Measurements from ENCODE around the gene PPFIBP2.

PPFIBP2 gene

DNA sequence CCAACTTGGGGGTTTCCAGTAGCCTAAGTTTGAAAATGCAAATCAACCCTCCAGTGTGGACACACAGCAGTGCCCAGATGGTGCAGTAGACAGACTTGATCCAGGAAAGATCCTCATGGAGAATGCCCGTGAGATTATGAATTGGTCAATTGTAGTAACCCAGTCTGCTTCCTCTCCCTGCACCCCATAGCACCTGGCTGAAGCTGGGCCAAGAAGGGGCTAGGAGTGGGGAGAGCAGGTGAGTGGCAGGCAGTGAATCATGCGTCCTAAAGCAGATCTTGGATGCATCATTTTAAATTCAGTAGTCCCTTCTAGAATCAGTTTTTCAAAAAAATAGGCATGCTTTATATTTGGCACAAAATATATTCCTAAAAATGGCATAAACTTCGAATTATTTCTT is 107.3 kb downstream of the PPFIBP2 start:
- DNase-seq (ENCODE audit: extremely low read depth in 1 of 2, low read depth in 1 of 2), result no peak

DNA sequence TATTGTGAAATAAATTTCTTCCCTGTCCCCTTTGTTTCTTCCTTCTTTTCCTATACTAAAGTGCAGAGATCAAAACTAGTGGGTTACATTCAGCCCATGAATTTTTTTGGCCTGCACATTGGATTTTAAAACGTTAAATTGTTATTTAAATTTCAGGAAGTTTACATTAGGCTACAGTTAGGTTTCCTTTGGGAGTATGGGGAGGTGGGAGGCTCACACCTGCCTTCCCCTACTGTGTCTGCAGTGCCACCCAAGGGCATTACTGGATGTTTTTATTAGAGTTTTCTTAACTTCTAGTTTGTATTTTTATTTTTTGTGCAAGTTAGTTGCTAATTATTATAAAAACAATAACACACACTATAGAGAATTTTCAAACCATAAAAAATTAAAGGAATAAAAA is 107.8 kb downstream of the PPFIBP2 start:
- DNase-seq (ENCODE audit: extremely low read depth in 1 of 2, low read depth in 1 of 2), result no peak

DNA sequence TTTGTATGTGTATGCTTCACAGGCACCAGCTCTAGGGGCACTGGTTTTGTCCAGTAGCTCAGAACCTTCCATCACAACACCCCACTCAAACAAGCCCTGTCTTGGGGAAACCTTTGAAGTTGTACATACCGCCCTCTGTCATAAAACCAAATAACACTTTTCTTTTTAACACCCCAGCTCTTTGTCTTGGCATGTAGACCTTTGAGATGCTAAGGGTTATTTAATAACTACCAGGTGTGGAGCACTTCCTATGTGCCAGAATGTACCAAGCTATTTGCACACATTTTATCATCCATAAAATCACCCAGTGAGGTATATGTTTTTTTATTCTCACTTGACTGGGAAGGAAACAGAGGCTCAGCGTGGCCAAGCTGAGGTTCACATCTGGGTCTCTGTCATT is 108.9 kb downstream of the PPFIBP2 start:
- DNase-seq (ENCODE audit: extremely low read depth in 1 of 2, low read depth in 1 of 2), result no peak

DNA sequence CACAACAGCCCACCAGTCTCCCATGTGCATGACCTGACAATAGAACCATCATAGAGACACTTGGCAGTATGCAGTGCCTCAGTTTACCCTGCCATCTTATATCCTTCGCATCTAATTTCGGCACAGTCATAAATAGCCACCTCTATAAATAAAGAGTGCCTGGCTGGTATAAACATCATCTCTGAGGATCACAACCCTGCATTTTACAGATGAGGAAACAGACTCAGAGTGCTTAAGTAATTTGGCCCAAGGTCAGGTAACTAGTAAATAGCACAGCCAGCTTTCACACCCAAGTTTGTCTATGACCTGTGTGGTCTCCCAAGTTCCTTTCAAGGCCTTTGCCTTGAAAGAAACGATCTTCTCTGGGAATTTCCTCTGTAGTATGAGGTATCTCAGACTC is 114.9 kb downstream of the PPFIBP2 start:
- DNase-seq (ENCODE audit: extremely low read depth in 1 of 2, low read depth in 1 of 2), result no peak

DNA sequence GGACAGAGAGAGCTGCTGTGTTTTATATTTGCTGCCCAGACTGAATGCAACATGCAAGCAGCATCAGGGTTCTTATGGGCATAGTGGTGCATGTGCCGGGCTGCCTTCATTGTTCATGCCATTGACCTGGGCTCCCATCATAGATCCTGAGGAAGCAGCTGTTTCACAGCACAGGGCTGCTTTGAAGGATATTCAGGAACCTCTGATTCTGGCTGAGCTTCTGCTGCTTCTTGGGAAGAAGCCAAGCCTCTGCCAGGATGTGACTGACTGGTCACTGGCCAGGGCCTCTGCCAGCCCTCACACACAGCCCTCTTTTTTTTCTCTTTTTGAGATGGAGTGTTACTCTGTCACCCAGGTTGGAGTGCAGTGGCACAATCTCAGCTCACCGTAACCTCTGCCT is 116.2 kb downstream of the PPFIBP2 start:
- DNase-seq (ENCODE audit: extremely low read depth in 1 of 2, low read depth in 1 of 2), result no peak

DNA sequence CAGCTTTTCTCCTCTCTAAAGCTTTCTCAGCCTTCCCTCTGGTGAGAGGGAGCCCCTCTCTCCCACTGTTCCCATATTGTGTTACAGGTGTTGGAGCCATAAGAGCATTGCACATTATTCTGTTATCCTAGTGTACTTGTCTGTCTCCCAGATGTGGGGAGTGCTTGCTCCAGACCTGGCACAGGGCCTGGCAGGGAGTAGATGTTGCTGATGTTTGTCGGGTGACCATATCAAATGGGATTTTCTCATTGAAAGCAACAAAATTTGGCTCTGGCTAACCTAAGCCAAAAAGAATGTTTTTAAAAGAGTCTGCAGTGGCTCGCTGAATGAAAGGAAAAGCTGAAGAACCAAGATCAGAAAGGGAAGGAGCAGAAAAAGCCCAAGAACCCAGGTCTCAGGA is 118.4 kb downstream of the PPFIBP2 start:
- no peak for DNase-seq (ENCODE audit: extremely low read depth in 1 of 2, low read depth in 1 of 2)

DNA sequence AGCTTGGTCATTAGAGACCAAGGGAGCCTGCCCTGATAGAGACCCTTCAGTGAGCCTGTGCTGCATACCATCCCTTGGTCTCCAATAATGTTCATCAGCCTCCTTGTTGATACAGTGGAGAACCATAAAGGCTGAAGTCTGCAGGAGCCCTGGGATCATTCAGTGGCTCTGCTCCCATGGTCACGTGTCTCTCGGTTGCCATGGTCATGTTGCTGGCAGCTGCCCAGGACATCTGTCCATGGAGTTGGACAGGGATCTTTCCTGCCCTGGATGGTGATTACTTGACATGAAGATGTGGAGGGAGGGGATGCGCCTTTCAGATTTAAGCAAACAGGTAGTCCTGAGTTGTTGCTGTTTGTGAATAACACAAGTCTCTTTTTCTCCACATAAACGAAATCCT is 121.3 kb downstream of the PPFIBP2 start:
- no peak for DNase-seq (ENCODE audit: extremely low read depth in 1 of 2, low read depth in 1 of 2)

DNA sequence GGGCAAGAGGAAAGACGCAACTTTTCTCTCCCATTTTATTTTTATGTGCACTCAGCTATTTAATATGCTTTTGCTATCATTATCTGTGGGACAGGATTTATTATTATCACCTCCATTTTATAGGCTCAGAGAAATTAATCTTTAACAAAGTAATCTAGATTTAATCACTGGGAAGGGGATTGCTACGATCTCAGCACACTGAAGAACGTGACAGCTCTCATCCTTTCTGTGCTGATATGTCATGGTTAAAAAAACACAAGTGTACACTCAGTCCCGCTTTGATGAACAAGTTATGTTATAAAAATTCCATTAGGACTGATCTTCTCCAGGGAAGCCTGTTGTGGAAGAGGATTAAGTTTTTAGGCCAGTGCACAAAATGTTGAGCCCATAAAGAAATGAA is 121.9 kb downstream of the PPFIBP2 start:
- DNase-seq (ENCODE audit: extremely low read depth in 1 of 2, low read depth in 1 of 2), result no peak

DNA sequence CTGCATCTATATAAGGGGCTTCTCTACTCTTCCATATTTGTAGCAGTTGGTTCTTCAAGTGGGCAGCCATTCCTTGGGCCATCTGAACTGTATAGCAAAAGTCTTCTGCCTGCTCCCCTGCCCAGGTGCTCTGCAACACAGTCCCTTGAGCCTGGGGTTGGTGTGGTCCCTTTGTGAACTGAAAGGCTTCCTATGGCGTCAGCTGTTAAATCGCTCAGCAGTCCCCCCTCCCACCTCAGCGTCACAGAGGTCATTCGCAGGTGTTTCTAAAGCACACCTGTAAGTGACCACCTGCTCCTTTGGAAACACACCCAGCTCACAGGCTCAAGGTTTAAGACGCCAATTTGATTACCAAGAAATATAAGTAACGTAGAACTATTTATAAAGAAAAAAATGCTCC is 122.6 kb downstream of the PPFIBP2 start:
- no peak for DNase-seq (ENCODE audit: extremely low read depth in 1 of 2, low read depth in 1 of 2)

DNA sequence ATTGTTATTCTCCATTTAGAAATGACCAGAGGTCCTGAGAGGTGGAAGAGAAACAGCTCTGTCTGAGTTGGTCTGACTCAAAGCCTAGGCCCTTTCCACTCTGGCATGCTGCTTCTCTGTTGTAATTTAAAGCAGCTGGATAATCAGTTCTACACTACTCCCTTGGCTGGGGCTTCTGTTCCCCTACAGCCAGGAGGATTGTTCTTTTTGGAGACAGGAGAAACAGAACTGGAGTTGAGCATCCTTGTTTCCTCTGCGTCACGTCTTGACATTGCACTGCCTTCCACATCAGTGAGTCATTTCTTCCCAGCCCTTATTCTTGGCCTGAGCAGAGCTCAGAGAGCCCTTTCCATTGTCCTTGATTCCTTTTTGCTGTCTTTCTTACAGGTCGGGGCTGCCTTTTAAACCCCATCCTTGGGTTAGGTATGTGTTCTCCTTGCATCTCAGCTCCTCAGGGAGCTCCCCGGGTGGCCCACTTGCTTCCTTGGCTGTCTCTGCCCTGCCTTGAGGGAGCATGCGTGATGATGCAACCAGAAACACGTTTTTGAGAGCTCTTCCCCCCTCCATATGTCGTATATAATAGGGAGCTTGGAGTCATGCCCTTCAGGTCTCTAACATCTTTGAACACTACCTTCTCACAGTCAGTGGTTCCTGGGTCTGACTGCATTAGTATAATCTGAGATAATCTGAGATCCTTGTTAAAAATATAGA is 123.8 kb downstream of the PPFIBP2 start:
- no peak for DNase-seq (ENCODE audit: extremely low read depth in 1 of 2, low read depth in 1 of 2)

DNA sequence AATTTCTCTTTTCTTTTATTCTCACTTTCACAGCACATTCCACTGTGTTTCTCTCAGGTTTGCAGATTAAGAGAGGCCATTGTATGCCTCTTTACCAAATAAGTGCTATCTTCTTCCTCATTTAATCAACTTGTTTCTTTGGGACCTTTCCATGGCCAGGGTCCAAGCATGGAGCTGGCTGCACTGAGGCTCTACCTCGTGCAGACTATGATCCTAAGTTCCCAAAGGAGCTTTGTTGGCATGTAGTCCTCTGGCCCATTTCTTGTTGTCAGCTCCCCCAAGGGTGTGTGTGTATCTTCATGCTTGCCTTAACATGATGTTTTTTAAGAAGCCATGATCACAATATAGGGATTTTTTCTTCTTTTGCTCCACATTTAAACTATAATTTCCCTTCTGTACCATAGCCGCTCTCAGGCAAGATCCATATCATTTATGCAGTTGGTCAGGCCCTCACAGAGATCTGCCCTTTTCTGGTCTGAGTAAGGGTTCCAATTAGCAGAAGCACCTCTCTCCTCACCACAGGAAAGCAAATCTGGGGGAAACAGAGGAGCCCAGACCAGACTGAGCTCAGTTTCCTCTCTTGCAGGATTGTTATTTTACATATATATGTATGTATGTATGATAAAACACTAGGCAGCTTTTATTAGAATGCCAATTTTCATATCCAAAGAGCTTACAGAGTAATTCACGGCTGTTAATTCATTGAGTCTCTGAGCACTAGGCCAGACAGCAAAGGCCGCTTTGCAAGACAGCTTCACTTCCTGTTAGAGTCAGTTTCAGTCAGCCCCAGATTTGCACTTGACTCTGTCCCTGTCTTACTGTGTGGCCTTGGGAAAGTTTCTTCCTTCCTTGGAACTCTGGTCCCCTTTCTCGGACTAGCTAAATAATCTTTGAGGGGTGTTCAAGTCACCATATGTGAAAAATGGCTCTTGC is 125.2 kb downstream of the PPFIBP2 start:
- DNase-seq (ENCODE audit: extremely low read depth in 1 of 2, low read depth in 1 of 2), result no peak

DNA sequence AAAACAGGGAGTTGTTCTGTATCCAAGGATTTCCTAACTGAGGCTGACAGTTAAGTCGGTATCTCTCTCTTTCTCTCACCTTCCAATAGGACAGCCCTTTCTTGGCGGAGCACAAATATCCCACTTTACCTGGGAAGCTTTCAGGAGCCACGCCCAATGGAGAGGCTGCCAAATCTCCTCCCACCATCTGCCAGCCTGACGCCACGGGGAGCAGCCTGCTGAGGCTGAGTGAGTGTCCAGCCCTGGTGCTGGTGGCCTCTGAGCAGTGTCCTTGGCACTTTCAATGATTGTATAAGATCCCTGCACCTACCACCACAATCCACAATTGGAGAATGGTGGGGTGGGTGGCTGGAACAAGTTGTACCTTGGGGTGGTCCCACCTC is 125.8 kb downstream of the PPFIBP2 start:
- DNase-seq (ENCODE audit: extremely low read depth in 1 of 2, low read depth in 1 of 2), result no peak

DNA sequence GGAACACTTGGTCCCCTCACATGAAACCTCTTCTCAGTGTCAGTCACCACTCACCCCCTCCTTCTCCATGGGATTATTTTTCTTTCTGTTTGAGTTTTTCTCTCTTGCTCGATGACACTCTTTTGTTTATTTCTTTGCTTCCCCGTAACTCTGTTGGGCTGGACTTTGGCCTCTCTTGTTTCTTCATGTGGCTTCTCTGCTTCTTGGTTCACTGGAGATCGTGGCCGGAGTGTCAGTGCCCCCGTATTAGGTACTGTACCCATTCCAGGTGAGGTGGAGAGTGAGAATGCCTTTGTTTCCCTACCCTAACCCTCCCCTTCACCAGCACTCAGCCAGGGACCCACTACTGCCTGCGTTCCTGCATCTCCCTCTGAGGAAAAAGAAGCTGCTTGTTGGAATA is 127.0 kb downstream of the PPFIBP2 start:
- no peak for DNase-seq (ENCODE audit: extremely low read depth in 1 of 2, low read depth in 1 of 2)

DNA sequence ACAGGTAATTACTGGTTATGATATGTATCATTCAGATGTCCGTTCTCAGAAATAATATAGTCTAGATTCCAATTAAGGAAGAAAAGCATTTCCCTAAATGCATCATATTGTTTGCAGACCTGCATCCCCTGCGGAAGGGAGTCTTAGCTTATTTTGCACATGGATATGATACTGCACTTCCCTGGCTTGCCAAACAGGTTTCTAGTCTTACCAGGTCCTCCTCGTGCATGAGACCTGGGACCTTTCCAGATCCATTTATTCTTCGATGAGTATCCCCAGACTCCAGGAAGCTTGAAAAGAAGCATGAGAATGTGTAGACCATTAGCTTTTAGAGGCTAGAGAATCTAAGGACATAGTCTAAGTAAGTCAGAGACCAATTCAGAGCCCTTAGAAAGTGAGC is 128.9 kb downstream of the PPFIBP2 start:
- DNase-seq (ENCODE audit: extremely low read depth in 1 of 2, low read depth in 1 of 2), result no peak

DNA sequence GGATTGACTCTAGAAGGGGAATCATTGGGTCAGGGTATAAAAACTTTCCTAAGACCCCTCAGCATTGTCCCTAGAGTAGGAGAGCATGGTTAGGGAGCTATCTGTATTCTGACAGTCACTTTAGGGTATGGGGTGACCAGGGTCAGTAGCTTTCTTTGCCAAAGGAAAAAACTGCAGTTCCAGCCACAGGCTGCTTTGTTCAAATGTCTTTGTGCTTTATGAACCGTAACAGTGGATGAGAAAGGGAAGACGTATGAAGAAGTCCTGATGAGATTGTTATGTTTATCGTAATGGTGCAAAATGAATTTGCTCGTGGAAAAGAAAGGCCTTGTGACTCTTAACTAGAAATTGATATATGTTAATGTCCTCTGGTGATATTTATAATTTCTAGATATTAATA is 129.5 kb downstream of the PPFIBP2 start:
- DNase-seq (ENCODE audit: extremely low read depth in 1 of 2, low read depth in 1 of 2), result no peak

DNA sequence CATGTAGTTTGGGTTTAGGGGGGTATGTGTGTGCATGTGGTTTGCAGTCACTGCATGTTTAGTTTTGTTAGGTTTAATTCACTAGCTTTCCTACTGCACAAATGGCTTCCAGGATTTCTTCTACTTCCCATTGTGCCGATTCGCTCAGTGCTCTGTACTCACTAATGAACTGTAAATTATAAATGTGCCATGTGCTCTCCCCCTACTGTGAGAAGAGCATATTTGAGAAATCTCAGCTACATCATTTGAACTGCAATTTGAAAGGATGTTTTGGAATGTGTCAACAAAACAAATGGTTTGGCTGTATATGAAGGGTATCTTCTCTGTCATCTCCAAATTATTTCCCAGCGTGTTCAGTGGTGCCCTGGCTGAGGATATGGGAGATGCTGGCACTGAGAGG is 131.4 kb downstream of the PPFIBP2 start:
- DNase-seq (ENCODE audit: extremely low read depth in 1 of 2, low read depth in 1 of 2), result no peak

DNA sequence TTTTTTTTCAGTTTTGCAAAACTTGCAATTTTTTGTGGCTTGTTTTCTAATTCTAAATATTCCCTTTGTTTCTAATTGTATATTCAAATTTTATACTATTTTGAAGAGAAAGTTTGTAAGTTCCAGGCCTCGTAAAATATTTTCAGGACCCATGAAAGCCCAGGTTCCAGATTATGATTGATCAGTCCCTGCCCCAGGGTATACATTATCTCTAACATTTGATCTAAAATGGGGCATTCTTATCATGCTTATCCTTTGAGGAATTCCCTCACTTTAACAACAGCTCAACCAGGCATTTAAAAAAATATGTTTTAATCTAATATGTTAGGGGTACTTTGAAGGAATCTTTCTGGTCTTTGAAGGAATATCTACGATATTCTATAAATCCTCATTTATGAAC is 133.1 kb downstream of the PPFIBP2 start:
- DNase-seq (ENCODE audit: extremely low read depth in 1 of 2, low read depth in 1 of 2), result no peak

DNA sequence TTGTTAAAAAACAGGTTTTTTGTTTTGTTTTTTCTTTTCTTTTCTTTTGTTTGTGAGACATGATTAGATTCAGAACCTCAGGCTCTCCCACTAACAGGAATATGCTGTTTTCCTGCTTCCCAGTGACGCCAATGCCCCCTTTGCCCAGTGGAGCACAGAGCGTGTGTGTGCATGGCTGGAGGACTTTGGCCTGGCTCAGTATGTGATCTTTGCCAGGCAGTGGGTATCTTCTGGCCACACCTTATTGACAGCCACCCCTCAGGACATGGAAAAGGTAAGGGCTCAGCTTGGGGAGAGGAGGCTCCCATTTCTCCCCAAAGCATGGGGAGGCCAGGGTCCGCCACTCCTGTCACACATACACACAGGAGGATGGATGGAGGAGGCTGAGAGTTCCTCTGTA is 134.5 kb downstream of the PPFIBP2 start:
- no peak for DNase-seq (ENCODE audit: extremely low read depth in 1 of 2, low read depth in 1 of 2)

DNA sequence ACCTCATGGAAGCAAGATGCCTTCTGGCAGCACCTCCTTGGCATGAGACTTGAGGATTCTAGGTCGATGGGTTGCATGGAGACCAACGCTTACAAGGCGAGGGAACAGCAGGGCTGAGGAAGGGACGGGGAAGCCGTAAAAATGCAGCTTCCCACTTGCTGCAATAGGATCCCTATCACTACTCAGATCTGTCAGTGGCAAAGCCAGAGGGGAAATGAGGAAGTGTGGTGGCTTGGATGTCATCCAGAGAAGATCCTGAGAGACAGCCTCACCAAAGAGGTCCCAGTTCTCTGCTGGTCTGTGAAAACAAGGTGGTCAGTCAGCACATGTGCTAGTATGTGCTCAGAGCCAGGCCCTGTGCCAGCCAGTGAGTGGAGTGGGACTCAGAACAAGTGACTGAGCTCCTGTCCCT is 137.3 kb downstream of the PPFIBP2 start:
- DNase-seq (ENCODE audit: extremely low read depth in 1 of 2, low read depth in 1 of 2), result no peak

DNA sequence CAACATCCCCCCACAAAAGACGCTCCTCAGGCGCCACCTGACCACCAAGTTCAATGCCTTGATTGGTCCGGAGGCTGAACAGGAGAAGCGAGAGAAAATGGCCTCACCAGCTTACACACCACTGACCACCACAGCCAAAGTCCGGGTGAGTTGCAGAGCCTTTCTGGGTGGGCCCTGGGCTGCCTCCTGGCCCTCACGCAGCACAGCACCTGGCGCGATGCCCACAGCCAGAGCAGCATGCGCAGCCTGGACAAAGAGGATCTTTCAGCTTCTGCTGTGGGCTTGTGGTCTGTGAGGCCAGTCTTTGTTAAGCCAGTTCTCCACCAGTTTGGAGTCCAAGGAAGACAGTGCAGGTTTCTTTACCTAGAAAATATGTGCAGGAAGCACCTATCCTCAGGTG is 137.9 kb downstream of the PPFIBP2 start:
- no peak for DNase-seq (ENCODE audit: extremely low read depth in 1 of 2, low read depth in 1 of 2)

DNA sequence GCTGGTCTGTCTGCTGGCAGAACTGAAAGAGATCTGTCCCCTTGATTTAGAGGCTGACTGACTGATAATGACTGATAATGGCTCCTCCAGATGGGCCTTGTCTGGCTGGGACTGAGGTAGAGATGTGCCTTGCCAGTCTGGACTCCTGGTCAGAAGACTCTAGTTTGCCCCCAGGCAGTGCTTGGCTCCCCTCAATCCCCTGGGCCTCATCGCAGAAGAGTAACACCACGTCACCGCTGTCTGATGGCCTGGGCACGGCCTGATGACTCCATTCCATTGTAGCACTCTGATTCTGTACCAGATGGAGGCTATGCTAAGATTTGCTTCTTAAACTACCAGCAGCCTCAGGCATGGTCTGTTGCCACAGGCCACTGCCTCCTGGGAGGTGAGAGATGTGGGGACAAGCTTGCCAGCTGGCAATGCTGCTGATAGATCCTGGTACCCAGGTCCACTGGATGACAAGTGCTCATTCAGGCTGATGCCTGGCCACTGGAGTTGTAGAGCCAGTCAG is 140.5 kb downstream of the PPFIBP2 start:
- no peak for DNase-seq (ENCODE audit: extremely low read depth in 1 of 2, low read depth in 1 of 2)

Measured in activated CD8-positive, alpha-beta memory T cell treated with anti-CD3 and anti-CD28 coated beads for 1 hour (primary cell).